HCT116 (cell line): ENCODE data around the gene ANKRD13D. TPM values are rescaled to one million over a fixed set of nuclear protein-coding genes. Genes with fewer than 3 reads are reported as not detected.

Experiments used
- ATAC-seq: fragments of 200-7000 bp; cut with Tn5 transposase; 2 replicates; pipeline ENCODE4 v1.9.1; 2020; ENCODE audit warnings: mild to moderate bottlenecking, moderate library complexity
- BruUV-seq: library from RNA; stranded (reverse); fragments of 400-500 nt; replicated peaks from 2 replicates; lab custom pipeline; 2021; lab: Mats Ljungman, UMichigan
- CTCF ChIA-PET: fragments of 300-600 bp; sonication (Branson Sonifier 250); formaldehyde crosslinking; loops from one replicate; lab custom pipeline; 2021; ENCODE audit warnings: antibody characterized with exemption; lab: Charles Lee
- POLR2A ChIA-PET: fragments of 300-600, 350-600 bp; sonication (Branson Sonifier 250); formaldehyde crosslinking; loops from one replicate; lab custom pipeline; 2021; ENCODE audit warnings: antibody characterized with exemption; lab: Charles Lee
- RAD21 ChIA-PET, 2 experiments: fragments of 300-600 bp; sonication (Branson Sonifier 250); formaldehyde crosslinking; loops; one replicate each; lab custom pipeline; 2023; ENCODE audit warnings: low total read pairs in 2 of 2; ENCODE audit not compliant: uncharacterized antibody in 2 of 2, unreplicated experiment in 2 of 2, low non-redundant PET in 1 of 2; lab: Charles Lee
- DNase-seq: peaks from one replicate; pipeline ENCODE4 v3.0.0-alpha.2; 2010; ENCODE audit warnings: low read depth, low spot score
- H2AFZ ChIP-seq: fragments of 200-600 bp; shearing (Covaris generic), sonication (generic); 2 replicates; pipeline ENCODE4 v1.6.1; 2017; ENCODE audit warnings: low read depth, mixed run types, mixed read lengths, antibody characterized with exemption, low read length; ENCODE audit not compliant: poor library complexity, severe bottlenecking
- H3K27ac ChIP-seq: 2 replicates; pipeline ENCODE4 v1.5.1; 2012; ENCODE audit warnings: low read depth, low read length
- H3K27me3 ChIP-seq: fragments of 200-600 bp; sonication (generic); 2 replicates; pipeline ENCODE4 v1.6.1; 2016; ENCODE audit warnings: mixed run types, low read length, mixed read lengths; ENCODE audit not compliant: insufficient read depth
- H3K36me3 ChIP-seq, 2 experiments: fragments of 200-500 bp in 1 of 2; fragments of 200-600 bp in 1 of 2; sonication (Bioruptor generic) in 1 of 2; sonication (generic) in 1 of 2; 2 replicates each; pipeline versions ENCODE4 v1.5.1 to v1.6.1; 2014 to 2016; ENCODE audit warnings: low read length in 2 of 2, inconsistent platforms in 1 of 2, mixed read lengths in 1 of 2, mixed run types in 1 of 2; ENCODE audit not compliant: insufficient read depth in 2 of 2, control insufficient read depth in 1 of 2
- H3K4me1 ChIP-seq, 2 experiments: fragments of 200-600 bp in 1 of 2; sonication (generic) in 1 of 2; 2 replicates each; pipeline versions ENCODE4 v1.5.1 to v1.6.1; 2012 to 2017; ENCODE audit warnings: low read length in 2 of 2, inconsistent platforms in 1 of 2, mild to moderate bottlenecking in 1 of 2, mixed read lengths in 1 of 2, mixed run types in 1 of 2, moderate library complexity in 1 of 2; ENCODE audit not compliant: insufficient read depth in 2 of 2, control insufficient read depth in 1 of 2
- H3K4me2 ChIP-seq: fragments of 200-600 bp; sonication (generic); 2 replicates; pipeline ENCODE4 v1.6.1; 2017; ENCODE audit warnings: mixed run types, low read length, mixed read lengths
- H3K4me3 ChIP-seq, 2 experiments: fragments of 200-600 bp in 1 of 2; sonication (generic) in 1 of 2; replicated peaks in 1 of 2; 2 replicates each; pipeline ENCODE4 v1.5.1; 2011 to 2016; ENCODE audit warnings: low read length in 2 of 2, control low read depth in 1 of 2, low read depth in 1 of 2, mild to moderate bottlenecking in 1 of 2, mixed read lengths in 1 of 2, mixed run types in 1 of 2
- H3K79me2 ChIP-seq: fragments of 200-600 bp; sonication (generic); 2 replicates; pipeline ENCODE4 v1.6.1; 2017; ENCODE audit warnings: mild to moderate bottlenecking, mixed run types, low read length, moderate library complexity, mixed read lengths; ENCODE audit not compliant: insufficient read depth
- H3K9ac ChIP-seq: fragments of 200-600 bp; sonication (generic); 2 replicates; pipeline ENCODE4 v1.6.1; 2016; ENCODE audit warnings: low read length, mixed read lengths
- H3K9me2 ChIP-seq: fragments of 200-600 bp; sonication (generic), shearing (Covaris generic); 2 replicates; pipeline ENCODE4 v1.6.1; 2017; ENCODE audit warnings: mixed run types, mild to moderate bottlenecking, moderate library complexity; ENCODE audit not compliant: insufficient read depth
- H3K9me3 ChIP-seq, 2 experiments: fragments of 200-500 bp in 1 of 2; fragments of 200-600 bp in 1 of 2; sonication (Bioruptor generic) in 1 of 2; sonication (generic) in 1 of 2; 2 replicates each; pipeline ENCODE4 v1.6.1; 2014 to 2017; ENCODE audit warnings: low read length in 2 of 2, mixed read lengths in 2 of 2, inconsistent platforms in 1 of 2, low read depth in 1 of 2, mild to moderate bottlenecking in 1 of 2, mixed run types in 1 of 2, moderate library complexity in 1 of 2; ENCODE audit not compliant: control insufficient read depth in 1 of 2, insufficient read depth in 1 of 2
- H4K20me1 ChIP-seq: fragments of 200-600 bp; sonication (generic), shearing (Covaris generic); 2 replicates; pipeline ENCODE4 v1.6.1; 2017; ENCODE audit warnings: mixed run types, mild to moderate bottlenecking, moderate library complexity; ENCODE audit not compliant: insufficient read depth
- CBX3 ChIP-seq: IDR thresholded peaks from 2 replicates; pipeline ENCODE4 v1.6.1; 2012; ENCODE audit warnings: low read depth
- CEBPB ChIP-seq: IDR thresholded peaks from 2 replicates; pipeline ENCODE4 v1.6.1; 2012; ENCODE audit warnings: low read depth
- FOSL1 ChIP-seq: IDR thresholded peaks from 2 replicates; pipeline ENCODE4 v1.6.1; 2012; ENCODE audit warnings: low read depth
- POLR2A ChIP-seq: IDR thresholded peaks from 2 replicates; pipeline ENCODE4 v1.7.0; 2011; ENCODE audit warnings: borderline replicate concordance; ENCODE audit not compliant: insufficient read depth, insufficient read length; ENCODE audit errors: extremely low read depth
- RAD21 ChIP-seq: IDR thresholded peaks from 2 replicates; pipeline ENCODE4 v1.6.1; 2012; ENCODE audit warnings: low read depth, mild to moderate bottlenecking
- SP1 ChIP-seq: IDR thresholded peaks from 2 replicates; pipeline ENCODE4 v1.6.1; 2012; ENCODE audit warnings: low read depth
- TCF7L2 ChIP-seq: IDR thresholded peaks from 2 replicates; pipeline ENCODE4 v1.7.0; 2011; ENCODE audit warnings: borderline replicate concordance, inconsistent platforms; ENCODE audit not compliant: insufficient read depth, insufficient read length; ENCODE audit errors: extremely low read depth
- ZFX ChIP-seq: fragments of 450-650 bp; IDR thresholded peaks from 2 replicates; pipeline ENCODE4 v1.6.1; 2017
- ZNF274 ChIP-seq: fragments of 200-500 bp; sonication (Bioruptor generic); IDR thresholded peaks from 2 replicates; pipeline ENCODE4 v1.6.1; 2014; ENCODE audit warnings: mild to moderate bottlenecking, low read depth, low read length, inconsistent platforms
- intact Hi-C: fragments of 100-400 bp; cut with micrococcal nuclease; formaldehyde crosslinking; loops from 2 replicates; pipeline ENCODE4 v1.10.0; 2022
- total RNA-seq: library from RNA; stranded (reverse); gene quantifications from one replicate; pipeline ENCODE4 v1.2.1, GENCODE V29; 2021; ENCODE audit not compliant: unreplicated experiment
- TF ChIP-seq, protein P1 (sequence below): IDR thresholded peaks from 2 replicates; pipeline ENCODE4 v1.6.1; 2012
- TF ChIP-seq, protein P2 (sequence below): IDR thresholded peaks from 2 replicates; pipeline ENCODE4 v1.6.1; 2012
- TF ChIP-seq, protein P3 (sequence below): IDR thresholded peaks from 2 replicates; pipeline ENCODE4 v1.6.1; 2012; ENCODE audit warnings: low read depth

Gene ANKRD13D
- total RNA-seq, 1 experiment from 2014 or later: 61.1 TPM

DNA sequence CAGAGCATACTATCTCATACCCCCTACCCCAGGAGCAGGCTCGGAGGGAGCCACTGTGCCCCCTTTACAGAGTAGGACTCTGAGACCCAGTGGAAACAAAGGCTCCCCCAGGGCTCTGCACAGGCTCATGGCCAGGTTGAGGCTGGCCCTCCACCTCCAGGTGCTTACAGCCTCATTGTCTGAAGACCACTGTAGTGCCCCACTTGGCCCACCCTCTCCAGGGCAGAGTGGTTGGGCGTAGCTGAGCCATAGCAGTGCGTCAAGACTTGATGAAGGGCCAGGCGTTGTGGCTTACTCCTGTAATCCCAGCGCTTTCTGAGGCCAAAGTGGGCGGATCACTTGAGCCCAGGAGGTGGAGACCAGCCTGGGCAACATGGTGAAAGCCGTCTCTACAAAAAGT is 1.7 kb downstream of the ANKRD13D start (continued):
- TF ChIP-seq SP1 (no peak), RAD21 (no peak), TCF7L2 (no peak), ZFX (no peak)
- TF ChIP-seq, protein P1, sequence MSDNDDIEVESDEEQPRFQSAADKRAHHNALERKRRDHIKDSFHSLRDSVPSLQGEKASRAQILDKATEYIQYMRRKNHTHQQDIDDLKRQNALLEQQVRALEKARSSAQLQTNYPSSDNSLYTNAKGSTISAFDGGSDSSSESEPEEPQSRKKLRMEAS: no peak

DNA sequence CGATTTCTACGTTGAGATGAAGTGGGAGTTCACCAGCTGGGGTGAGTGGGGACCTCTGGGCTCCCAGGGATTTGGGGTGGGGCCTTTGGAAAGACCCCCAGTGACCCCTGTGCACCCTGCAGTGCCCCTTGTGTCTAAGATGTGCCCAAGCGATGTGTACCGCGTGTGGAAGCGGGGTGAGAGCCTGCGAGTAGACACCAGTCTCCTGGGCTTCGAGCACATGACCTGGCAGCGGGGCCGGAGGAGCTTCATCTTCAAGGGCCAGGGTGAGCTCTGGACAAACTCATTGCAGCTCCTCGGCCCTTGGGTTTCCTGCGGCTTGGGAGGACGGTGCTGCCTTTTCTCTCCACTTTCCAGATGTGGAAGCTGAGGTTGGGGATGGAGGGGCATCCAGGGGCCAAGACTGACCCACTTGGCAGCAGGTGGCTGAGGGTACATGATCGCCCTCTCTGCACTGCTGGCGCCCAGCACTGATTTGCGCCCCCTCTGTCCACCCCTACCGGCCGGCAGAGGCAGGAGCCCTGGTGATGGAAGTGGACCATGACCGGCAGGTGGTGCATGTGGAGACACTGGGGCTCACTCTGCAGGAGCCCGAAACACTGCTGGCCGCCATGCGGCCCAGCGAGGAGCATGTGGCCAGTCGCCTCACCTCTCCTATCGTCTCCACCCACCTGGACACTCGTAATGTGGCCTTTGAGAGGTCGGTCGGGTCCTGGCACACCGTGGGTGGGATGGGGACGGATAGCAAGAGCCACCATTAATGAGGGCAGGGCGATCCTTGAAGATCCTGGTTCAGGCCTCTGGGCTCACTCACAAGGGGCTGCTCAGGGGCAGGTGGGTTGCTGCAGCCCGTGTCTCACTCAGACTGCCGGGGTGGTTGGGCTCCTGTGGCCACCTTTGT is 2.6 kb downstream of the ANKRD13D start:
- Histone ChIP-seq H4K20me1 (no peaks in the 10 kb centered on the region), H3K9ac (no peak overlapping the region), H2AFZ (no peak overlapping the region), H3K27me3 (no peaks in the 10 kb centered on the region), H3K4me3 (no peak overlapping the region), H3K79me2 (peaks cover 38% of the 10 kb centered on the region; the same call in 1 of the 2 replicates), H3K36me3 (peaks cover 3 to 39% of the 10 kb centered on the region in 2 experiments; a peak in 2 of 4 replicates), H3K9me3 (peaks cover 0 to 17% of the 10 kb centered on the region in 2 experiments; a peak in 1 of 4 replicates), H3K9me2 (no peaks in the 10 kb centered on the region), H3K27ac (no peak overlapping the region), H3K4me2 (no peak overlapping the region), H3K4me1 (peaks cover 13 to 29% of the 10 kb centered on the region in 2 experiments)
- TF ChIP-seq TCF7L2: no peak
- no peak for TF ChIP-seq RAD21
- TF ChIP-seq FOSL1: no peak
- TF ChIP-seq CBX3: no peak
- TF ChIP-seq, protein P2, sequence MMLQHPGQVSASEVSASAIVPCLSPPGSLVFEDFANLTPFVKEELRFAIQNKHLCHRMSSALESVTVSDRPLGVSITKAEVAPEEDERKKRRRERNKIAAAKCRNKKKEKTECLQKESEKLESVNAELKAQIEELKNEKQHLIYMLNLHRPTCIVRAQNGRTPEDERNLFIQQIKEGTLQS: no peak
- TF ChIP-seq CEBPB: no peak
- TF ChIP-seq SP1: no peak
- TF ChIP-seq, protein P1: no peak
- TF ChIP-seq ZNF274: no peak
- no peak for TF ChIP-seq POLR2A
- TF ChIP-seq, protein P3, sequence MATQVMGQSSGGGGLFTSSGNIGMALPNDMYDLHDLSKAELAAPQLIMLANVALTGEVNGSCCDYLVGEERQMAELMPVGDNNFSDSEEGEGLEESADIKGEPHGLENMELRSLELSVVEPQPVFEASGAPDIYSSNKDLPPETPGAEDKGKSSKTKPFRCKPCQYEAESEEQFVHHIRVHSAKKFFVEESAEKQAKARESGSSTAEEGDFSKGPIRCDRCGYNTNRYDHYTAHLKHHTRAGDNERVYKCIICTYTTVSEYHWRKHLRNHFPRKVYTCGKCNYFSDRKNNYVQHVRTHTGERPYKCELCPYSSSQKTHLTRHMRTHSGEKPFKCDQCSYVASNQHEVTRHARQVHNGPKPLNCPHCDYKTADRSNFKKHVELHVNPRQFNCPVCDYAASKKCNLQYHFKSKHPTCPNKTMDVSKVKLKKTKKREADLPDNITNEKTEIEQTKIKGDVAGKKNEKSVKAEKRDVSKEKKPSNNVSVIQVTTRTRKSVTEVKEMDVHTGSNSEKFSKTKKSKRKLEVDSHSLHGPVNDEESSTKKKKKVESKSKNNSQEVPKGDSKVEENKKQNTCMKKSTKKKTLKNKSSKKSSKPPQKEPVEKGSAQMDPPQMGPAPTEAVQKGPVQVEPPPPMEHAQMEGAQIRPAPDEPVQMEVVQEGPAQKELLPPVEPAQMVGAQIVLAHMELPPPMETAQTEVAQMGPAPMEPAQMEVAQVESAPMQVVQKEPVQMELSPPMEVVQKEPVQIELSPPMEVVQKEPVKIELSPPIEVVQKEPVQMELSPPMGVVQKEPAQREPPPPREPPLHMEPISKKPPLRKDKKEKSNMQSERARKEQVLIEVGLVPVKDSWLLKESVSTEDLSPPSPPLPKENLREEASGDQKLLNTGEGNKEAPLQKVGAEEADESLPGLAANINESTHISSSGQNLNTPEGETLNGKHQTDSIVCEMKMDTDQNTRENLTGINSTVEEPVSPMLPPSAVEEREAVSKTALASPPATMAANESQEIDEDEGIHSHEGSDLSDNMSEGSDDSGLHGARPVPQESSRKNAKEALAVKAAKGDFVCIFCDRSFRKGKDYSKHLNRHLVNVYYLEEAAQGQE: no peak
- DNase-seq: no peak
- BruUV-seq: no TSS peak
- CTCF ChIA-PET: interaction anchor here (1.2 kb wide), 1 partner anchor 25 kb away, joined by 3 read pairs; no protein-coding TSS in a partner anchor
- ATAC-seq: no peak
- intact Hi-C loops: no loop called here
- POLR2A ChIA-PET: no interaction called here
- RAD21 ChIA-PET: no interaction called here
